Neuronal stem cell (in vitro differentiated cells): ENCODE data around the gene TREML2.

Experiments
- DNase-seq: peaks from one replicate; pipeline ENCODE4 v3.0.0-alpha.2; 2013; ENCODE audit warnings: low spot score
- H2AFZ ChIP-seq: one replicate; pipeline ENCODE4 v1.6.1; 2013; ENCODE audit warnings: mild to moderate bottlenecking, low read length, inconsistent platforms
- H2AK5ac ChIP-seq: 2 replicates; pipeline ENCODE4 v1.6.1; 2013; ENCODE audit warnings: low read depth, mild to moderate bottlenecking, inconsistent platforms, low read length, moderate library complexity, mixed read lengths
- H2BK120ac ChIP-seq: 2 replicates; pipeline ENCODE4 v1.6.1; 2013; ENCODE audit warnings: low read depth, mild to moderate bottlenecking, inconsistent platforms, low read length, moderate library complexity, mixed read lengths
- H2BK12ac ChIP-seq: one replicate; pipeline ENCODE4 v1.6.1; 2013; ENCODE audit warnings: low read length, inconsistent platforms
- H2BK15ac ChIP-seq: 2 replicates; pipeline ENCODE4 v1.6.1; 2013; ENCODE audit warnings: mild to moderate bottlenecking, low read length, inconsistent platforms, mixed read lengths
- H2BK5ac ChIP-seq: one replicate; pipeline ENCODE4 v1.6.1; 2013; ENCODE audit warnings: inconsistent platforms, mild to moderate bottlenecking, low read length, moderate library complexity
- H3K14ac ChIP-seq: one replicate; pipeline ENCODE4 v1.6.1; 2013; ENCODE audit warnings: low read length, inconsistent platforms
- H3K18ac ChIP-seq: 2 replicates; pipeline ENCODE4 v1.6.1; 2013; ENCODE audit warnings: low read length, inconsistent platforms
- H3K23ac ChIP-seq: 2 replicates; pipeline ENCODE4 v1.6.1; 2013; ENCODE audit warnings: low read depth, mild to moderate bottlenecking, mixed read lengths, low read length, inconsistent platforms; ENCODE audit not compliant: poor library complexity
- H3K27ac ChIP-seq: replicated peaks from 3 replicates; pipeline ENCODE4 v1.5.1; 2013; ENCODE audit warnings: low read length, inconsistent platforms
- H3K27me3 ChIP-seq, 3 experiments: 2 replicates each; pipeline ENCODE4 v1.6.1; 2013; ENCODE audit warnings: low read length in 3 of 3, mild to moderate bottlenecking in 2 of 3, inconsistent platforms in 1 of 3, low read depth in 1 of 3, mixed read lengths in 1 of 3, moderate library complexity in 1 of 3; ENCODE audit not compliant: control insufficient read depth in 3 of 3, insufficient read depth in 3 of 3
- H3K36me3 ChIP-seq, 2 donors: replicated peaks in 1 of 2; 2 replicates each; pipeline ENCODE4 v1.6.1; 2013; ENCODE audit warnings: low read length in 2 of 2; ENCODE audit not compliant: control insufficient read depth in 2 of 2, insufficient read depth in 2 of 2
- H3K4ac ChIP-seq: 2 replicates; pipeline ENCODE4 v1.6.1; 2013; ENCODE audit warnings: inconsistent platforms, mild to moderate bottlenecking, low read length, moderate library complexity
- H3K4me1 ChIP-seq, 2 donors: 1 replicate in 1 of 2; 2 replicates in 1 of 2; pipeline ENCODE4 v1.6.1; 2013; ENCODE audit warnings: low read length in 2 of 2, low read depth in 1 of 2; ENCODE audit not compliant: control insufficient read depth in 2 of 2, insufficient read depth in 1 of 2
- H3K4me2 ChIP-seq: one replicate; pipeline ENCODE4 v1.6.1; 2013; ENCODE audit warnings: mild to moderate bottlenecking, low read length, inconsistent platforms; ENCODE audit not compliant: insufficient read depth, poor library complexity, severe bottlenecking
- H3K4me3 ChIP-seq, 2 donors: 2 replicates each; pipeline ENCODE4 v1.5.1; 2013; ENCODE audit warnings: low read length in 2 of 2, mild to moderate bottlenecking in 2 of 2, inconsistent platforms in 1 of 2, moderate library complexity in 1 of 2
- H3K79me1 ChIP-seq: one replicate; pipeline ENCODE4 v1.6.1; 2013; ENCODE audit warnings: low read depth, mild to moderate bottlenecking, inconsistent platforms, low read length, moderate library complexity
- H3K9ac ChIP-seq: one replicate; pipeline ENCODE4 v1.6.1; 2013; ENCODE audit warnings: mild to moderate bottlenecking, low read depth, low read length, inconsistent platforms; ENCODE audit not compliant: poor library complexity
- H3K9me3 ChIP-seq, 2 donors: replicated peaks in 1 of 2; 2 replicates each; pipeline versions ENCODE3 to v1.6.1; 2013; ENCODE audit warnings: low read length in 2 of 2, mild to moderate bottlenecking in 2 of 2, inconsistent platforms in 1 of 2, low read depth in 1 of 2, mixed read lengths in 1 of 2, moderate library complexity in 1 of 2; ENCODE audit not compliant: control insufficient read depth in 2 of 2, insufficient read depth in 1 of 2
- H4K8ac ChIP-seq: one replicate; pipeline ENCODE4 v1.6.1; 2013; ENCODE audit warnings: low read depth, mild to moderate bottlenecking, inconsistent platforms, low read length, moderate library complexity
- H4K91ac ChIP-seq: one replicate; pipeline ENCODE4 v1.6.1; 2013; ENCODE audit warnings: low read length, low read depth, mild to moderate bottlenecking, inconsistent platforms; ENCODE audit not compliant: poor library complexity
- WGBS, 2 donors: extraction: QIAGEN DNeasy Blood & Tissue Kit; methylation state at CpG; one replicate each; pipeline ENCODE4 v1.1.7; 2013; ENCODE audit warnings: missing lambda C conversion rate in 2 of 2, mixed read lengths in 1 of 2; ENCODE audit not compliant: insufficient read length in 2 of 2, insufficient replicate concordance in 1 of 2; ENCODE audit errors: extremely low coverage in 2 of 2; 5-methylcytosine and 5-hydroxymethylcytosine counted together

The TREML2 gene

DNA sequence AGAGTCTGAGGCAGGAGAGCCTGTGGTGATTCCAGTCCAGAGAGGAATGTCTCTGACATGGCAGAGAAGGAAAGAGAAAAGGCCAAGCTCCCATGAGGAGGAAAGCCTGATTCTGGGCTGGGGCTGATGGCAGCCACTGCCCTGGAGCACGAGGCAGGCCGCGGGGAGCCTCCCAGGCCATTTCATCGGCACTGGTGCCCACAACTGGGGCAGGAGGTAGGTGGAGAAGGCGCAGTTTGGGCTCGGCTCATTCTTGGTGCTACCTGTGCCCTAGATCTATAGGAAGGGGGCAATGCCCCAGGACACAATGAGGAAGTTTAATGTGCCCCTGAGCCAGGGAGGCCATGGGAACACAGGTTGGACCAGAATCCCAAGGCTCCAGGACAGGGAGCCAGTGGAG, 44.2 kb downstream of the TREML2 start:
- no peak overlapping the region for H2AFZ ChIP-seq
- no peak overlapping the region for H3K14ac ChIP-seq

GRCh38 chr6:41156001-41156400, 44.9 kb downstream of the TREML2 start:
- Histone ChIP-seq H3K36me3 (no peaks in the 10 kb centered on the region), H4K8ac (no peak overlapping the region), H3K4me3 (no peak overlapping the region), H2AK5ac (no peak overlapping the region), H2BK120ac (no peak overlapping the region), H3K4me2 (no peak overlapping the region), H2BK15ac (no peak overlapping the region), H3K9me3 (no peaks in the 10 kb centered on the region), H3K27ac (no peak overlapping the region), H2BK5ac (no peak overlapping the region), H4K91ac (no peak overlapping the region), H3K9ac (no peak overlapping the region), H3K14ac (no peak overlapping the region), H3K4ac (no peak overlapping the region), H2AFZ (no peak overlapping the region), H3K79me1 (no peaks in the 10 kb centered on the region), H3K18ac (no peak overlapping the region), H3K4me1 (peaks cover 0 to 1% of the 10 kb centered on the region in 2 donors), H3K27me3 (peaks cover 0 to 22% (median 0%) of the 10 kb centered on the region in 3 experiments), H2BK12ac (no peak overlapping the region), H3K23ac (no peak overlapping the region)
- WGBS, 2 donors = no CpG with 5 or more reads among the region's 4 CpGs
- no peak for DNase-seq

More for the DNA sequence above, 44.2 kb downstream of the TREML2 start:
- no peak overlapping the region for H2BK5ac ChIP-seq
- no peak overlapping the region for H3K9ac ChIP-seq
- H2BK12ac ChIP-seq = no peak overlapping the region
- H3K9me3 ChIP-seq = no peaks in the 10 kb centered on the region
- no peak overlapping the region for H3K4me3 ChIP-seq
- WGBS, 2 donors = no CpG with 5 or more reads among the region's 6 CpGs
- H3K27ac ChIP-seq = no peak overlapping the region
- no peak overlapping the region for H4K8ac ChIP-seq
- no peaks in the 10 kb centered on the region for H3K79me1 ChIP-seq
- peaks cover 0 to 27% (median 0%) of the 10 kb centered on the region in 3 experiments for H3K27me3 ChIP-seq
- no peak overlapping the region for H2BK120ac ChIP-seq
- peak overlapping the region; percentile 27 for H3K18ac ChIP-seq
- no peak overlapping the region for H2AK5ac ChIP-seq
- H3K4ac ChIP-seq = no peak overlapping the region
- no peaks in the 10 kb centered on the region for H3K36me3 ChIP-seq
- no peak for DNase-seq
- H3K4me2 ChIP-seq = no peak overlapping the region
- H3K4me1 ChIP-seq = peaks cover 0 to 1% of the 10 kb centered on the region in 2 donors
- H4K91ac ChIP-seq = no peak overlapping the region
- H3K23ac ChIP-seq = peak overlapping the region; percentile 22
- no peak overlapping the region for H2BK15ac ChIP-seq

GRCh38 chr6:41155132-41155805, 45.7 kb downstream of the TREML2 start:
- Histone ChIP-seq H3K18ac (no peak overlapping the region), H4K8ac (no peak overlapping the region), H3K4me2 (no peak overlapping the region), H2AFZ (no peak overlapping the region), H2AK5ac (no peak overlapping the region), H3K4me1 (peaks cover 0 to 1% of the 10 kb centered on the region in 2 donors), H3K79me1 (no peaks in the 10 kb centered on the region), H3K36me3 (no peaks in the 10 kb centered on the region), H4K91ac (no peak overlapping the region), H3K27ac (no peak overlapping the region), H3K4ac (no peak overlapping the region), H3K14ac (no peak overlapping the region), H2BK120ac (no peak overlapping the region), H2BK15ac (no peak overlapping the region), H3K9ac (no peak overlapping the region), H2BK12ac (no peak overlapping the region), H3K23ac (no peak overlapping the region), H3K27me3 (peaks cover 0 to 15% (median 0%) of the 10 kb centered on the region in 3 experiments), H2BK5ac (no peak overlapping the region), H3K9me3 (no peaks in the 10 kb centered on the region), H3K4me3 (no peak overlapping the region)
- WGBS, 2 donors = no CpG with 5 or more reads among the region's 7 CpGs
- DNase-seq = no peak

GRCh38 chr6:41153992-41154625, 46.8 kb downstream of the TREML2 start, which contains the start of gene TREML1:
Gene TREML1, minus strand, starts transcription at chr6:41154347. Its CDS starts 59 bp downstream, at chr6:41154288.
- Histone ChIP-seq H3K27me3 (peaks cover 0 to 14% (median 0%) of the 10 kb centered on the region in 3 experiments), H2AFZ (no peak within 1 kb of the TSS), H2BK120ac (no peak within 1 kb of the TSS), H4K8ac (no peak within 1 kb of the TSS), H4K91ac (no peak within 1 kb of the TSS), H3K9ac (no peak within 1 kb of the TSS), H3K4me1 (peaks cover 0 to 1% of the 10 kb centered on the region in 2 donors), H3K27ac (no peak within 1 kb of the TSS), H3K4ac (no peak within 1 kb of the TSS), H3K18ac (peak within 1 kb of the TSS; percentile 27), H3K23ac (peak within 1 kb of the TSS; percentile 18), H3K79me1 (no peaks in the 10 kb centered on the region), H3K4me3 (no peak within 1 kb of the TSS), H2BK12ac (no peak within 1 kb of the TSS), H2BK5ac (no peak within 1 kb of the TSS), H3K36me3 (no peaks in the 10 kb centered on the region), H3K14ac (peak within 1 kb of the TSS; percentile 59), H3K9me3 (no peaks in the 10 kb centered on the region), H2AK5ac (no peak within 1 kb of the TSS), H3K4me2 (no peak within 1 kb of the TSS), H2BK15ac (no peak within 1 kb of the TSS)
- no CpG with 5 or more reads among the region's 5 CpGs for WGBS, 2 donors
- DNase-seq = no peak
